Upper lobe of left lung (tissue), 6 donors: Measurements from ENCODE around the gene PCSK5. TPM values are rescaled to one million over a fixed set of nuclear protein-coding genes. Genes with fewer than 3 reads are reported as not detected.

ENCODE experiments used
- ATAC-seq, 2 donors: fragments of 200-7000 bp; cut with Tn5 transposase; one replicate each; pipeline ENCODE4 v1.9.1; 2022; ENCODE audit warnings: mild to moderate bottlenecking in 2 of 2, moderate library complexity in 2 of 2; ENCODE audit not compliant: low FRiP score in 2 of 2
- DNase-seq, 2 donors: peaks; one replicate each; pipeline ENCODE4 v3.0.0-alpha.2; 2019 to 2020
- H3K27ac ChIP-seq, 4 donors: fragments of 200-600 bp; sonication (generic); one replicate each; pipeline ENCODE4 v1.5.1; 2016 to 2019
- H3K27me3 ChIP-seq, 4 donors: fragments of 200-600 bp; sonication (generic); one replicate each; pipeline ENCODE4 v1.5.1; 2017 to 2019
- H3K36me3 ChIP-seq, 4 donors: fragments of 200-600 bp; sonication (generic); one replicate each; pipeline ENCODE4 v1.5.1; 2016 to 2019
- H3K4me1 ChIP-seq, 4 donors: fragments of 200-600 bp; sonication (generic); one replicate each; pipeline ENCODE4 v1.5.1; 2018 to 2019
- H3K4me3 ChIP-seq, 4 donors: fragments of 200-600 bp; sonication (generic); one replicate each; pipeline ENCODE4 v1.5.1; 2017 to 2019; ENCODE audit warnings: mild to moderate bottlenecking in 2 of 4, moderate library complexity in 1 of 4
- H3K9me3 ChIP-seq, 4 donors: fragments of 200-600 bp; sonication (generic); one replicate each; pipeline ENCODE4 v1.5.1; 2018 to 2019
- EP300 ChIP-seq, 4 donors: sonication (generic); formaldehyde crosslinking; IDR thresholded peaks; one replicate each; pipeline ENCODE4 v1.5.1; 2017; ENCODE audit warnings: antibody characterized with exemption in 4 of 4, control low read depth in 2 of 4
- POLR2A ChIP-seq, 4 donors: fragments of 450-650 bp; IDR thresholded peaks; one replicate each; pipeline ENCODE4 v1.5.1; 2016 to 2017; ENCODE audit warnings: antibody characterized with exemption in 4 of 4, mild to moderate bottlenecking in 2 of 4
- POLR2AphosphoS5 ChIP-seq, 2 donors: sonication (generic); formaldehyde crosslinking; IDR thresholded peaks; one replicate each; pipeline ENCODE4 v1.5.1; 2017; ENCODE audit warnings: antibody characterized with exemption in 2 of 2
- WGBS, 2 donors: methylation state at CpG; one replicate each; pipeline ENCODE4 v1.1.5; 2017 to 2018; 5-methylcytosine and 5-hydroxymethylcytosine counted together
- total RNA-seq, 6 donors: library from RNA; depleted of rRNA in 4 of 6; stranded (reverse); fragments of >200 nt in 4 of 6; gene quantifications; one replicate each; pipeline versions ENCODE4 v1.1.0 to v1.2.1, GENCODE V29; 2016 to 2021
- TF ChIP-seq, protein P1 (sequence below), 6 experiments: fragments of 450-650 bp in 4 of 6; fragments of 200-600 bp in 2 of 6; sonication (generic) in 2 of 6; IDR thresholded peaks; one replicate each; pipeline ENCODE4 v1.5.1; 2016 to 2019; ENCODE audit warnings: antibody characterized with exemption in 6 of 6
- donor health status: DM: no; HTN: no; CAD: no; lungs with moderate emphysema.
- donor health status: DM: no; HTN: yes; CAD: no; lungs with severe emphysema.

Gene PCSK5
- total RNA-seq, 6 donors from 2014 or later = 12.8 to 29.2 (median 18.3) TPM

DNA sequence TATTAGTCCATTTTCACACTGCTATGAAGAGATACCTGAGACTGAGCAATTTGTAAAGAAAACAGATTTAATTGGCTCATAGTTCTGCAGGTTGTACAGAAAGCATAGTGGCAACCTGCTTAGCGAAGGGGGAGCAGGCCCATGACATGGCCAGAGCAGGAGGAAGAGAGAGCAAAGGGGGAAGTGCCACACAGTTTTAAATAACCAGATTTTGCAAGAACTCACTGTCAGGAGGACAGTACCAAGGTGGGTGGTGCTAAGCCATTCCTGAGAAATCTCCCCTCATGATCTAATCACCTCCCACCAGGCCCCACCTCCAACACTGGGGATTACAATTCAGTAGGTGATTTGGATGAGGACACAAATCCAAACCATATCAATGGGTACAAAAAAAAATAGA, 16.8 kb upstream of the PCSK5 start:
- H3K36me3 ChIP-seq = no peaks in the 10 kb centered on the region
- H3K27ac ChIP-seq = no peak overlapping the region
- H3K27me3 ChIP-seq = no peaks in the 10 kb centered on the region
- TF ChIP-seq POLR2AphosphoS5 (IDR thresholded peaks at IDR 0.05) = no peak
- no peak for TF ChIP-seq POLR2A (IDR thresholded peaks at IDR 0.05)
- TF ChIP-seq, protein P1, sequence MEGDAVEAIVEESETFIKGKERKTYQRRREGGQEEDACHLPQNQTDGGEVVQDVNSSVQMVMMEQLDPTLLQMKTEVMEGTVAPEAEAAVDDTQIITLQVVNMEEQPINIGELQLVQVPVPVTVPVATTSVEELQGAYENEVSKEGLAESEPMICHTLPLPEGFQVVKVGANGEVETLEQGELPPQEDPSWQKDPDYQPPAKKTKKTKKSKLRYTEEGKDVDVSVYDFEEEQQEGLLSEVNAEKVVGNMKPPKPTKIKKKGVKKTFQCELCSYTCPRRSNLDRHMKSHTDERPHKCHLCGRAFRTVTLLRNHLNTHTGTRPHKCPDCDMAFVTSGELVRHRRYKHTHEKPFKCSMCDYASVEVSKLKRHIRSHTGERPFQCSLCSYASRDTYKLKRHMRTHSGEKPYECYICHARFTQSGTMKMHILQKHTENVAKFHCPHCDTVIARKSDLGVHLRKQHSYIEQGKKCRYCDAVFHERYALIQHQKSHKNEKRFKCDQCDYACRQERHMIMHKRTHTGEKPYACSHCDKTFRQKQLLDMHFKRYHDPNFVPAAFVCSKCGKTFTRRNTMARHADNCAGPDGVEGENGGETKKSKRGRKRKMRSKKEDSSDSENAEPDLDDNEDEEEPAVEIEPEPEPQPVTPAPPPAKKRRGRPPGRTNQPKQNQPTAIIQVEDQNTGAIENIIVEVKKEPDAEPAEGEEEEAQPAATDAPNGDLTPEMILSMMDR (IDR thresholded peaks at IDR 0.05) = no peak
- TF ChIP-seq EP300 (IDR thresholded peaks at IDR 0.05) = no peak
- ATAC-seq (peak in 1 of 2 donors; percentile 69), DNase-seq (peak in 1 of 2 donors; percentile 32)
- H3K4me1 ChIP-seq = peaks cover 0 to 5% (median 0%) of the 10 kb centered on the region in 4 donors
- WGBS, 2 donors = 72 to 73% methylated on average over 1 of the region's 1 CpG
- no peak overlapping the region for H3K4me3 ChIP-seq
- no peaks in the 10 kb centered on the region for H3K9me3 ChIP-seq

DNA sequence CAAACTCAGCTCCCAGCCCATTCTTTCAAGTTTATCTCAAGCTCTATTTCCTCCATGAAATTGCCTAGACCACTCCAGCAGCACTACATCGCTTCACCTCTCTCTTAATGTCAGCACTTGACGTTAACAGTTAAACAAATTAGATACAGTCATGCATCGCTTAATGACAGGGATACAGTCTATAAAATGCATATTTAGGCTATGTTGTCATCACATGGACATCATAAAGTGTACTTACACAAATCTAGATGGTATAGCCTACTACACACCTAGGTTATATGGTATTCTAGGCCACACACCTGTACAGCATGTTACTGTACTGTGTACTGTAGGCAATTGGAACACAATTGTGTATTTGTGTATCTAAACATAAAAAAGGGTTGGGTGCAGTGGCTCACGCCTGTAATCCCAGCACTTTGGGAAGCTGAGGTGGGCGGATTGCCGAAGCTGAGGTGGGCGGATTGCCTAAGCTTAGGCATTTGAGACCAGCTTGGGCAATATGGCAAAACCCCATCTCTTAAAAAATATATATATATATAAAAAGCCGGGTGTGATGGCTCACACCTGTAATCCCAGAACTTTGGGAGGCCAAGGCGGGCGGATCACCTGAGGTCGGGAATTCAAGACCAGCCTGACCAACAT, 13.4 kb upstream of the PCSK5 start:
- Histone ChIP-seq H3K27me3 (no peaks in the 10 kb centered on the region), H3K4me1 (no peaks in the 10 kb centered on the region), H3K27ac (no peak overlapping the region), H3K9me3 (no peaks in the 10 kb centered on the region), H3K36me3 (no peaks in the 10 kb centered on the region), H3K4me3 (no peak overlapping the region)
- ATAC-seq = no peak
- TF ChIP-seq EP300 (IDR thresholded peaks at IDR 0.05) = no peak
- TF ChIP-seq POLR2A (IDR thresholded peaks at IDR 0.05) = no peak
- TF ChIP-seq, protein P1 (IDR thresholded peaks at IDR 0.05) = no peak
- no peak for TF ChIP-seq POLR2AphosphoS5 (IDR thresholded peaks at IDR 0.05)
- no peak for DNase-seq
- WGBS, 2 donors = 83 to 89% methylated on average over 11 of the region's 11 CpGs

DNA sequence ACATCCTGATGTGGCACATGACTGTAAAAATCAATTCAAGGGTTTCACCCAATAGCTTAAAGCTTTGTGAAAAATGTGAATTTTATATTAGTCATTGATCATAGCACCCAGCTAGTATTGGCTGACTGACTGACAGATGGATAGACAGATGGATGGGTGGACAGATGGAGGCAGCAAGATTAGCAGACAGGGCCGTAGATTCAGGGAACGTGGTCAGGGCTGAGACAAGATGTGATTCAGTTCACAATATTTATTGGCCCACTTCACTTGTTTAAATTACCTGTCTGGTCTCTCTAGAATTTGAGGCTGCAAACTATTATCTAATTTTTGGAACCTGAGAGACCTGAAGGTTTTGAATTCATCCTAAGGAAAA, 12.0 kb upstream of the PCSK5 start:
- no peaks in the 10 kb centered on the region for H3K4me1 ChIP-seq
- H3K36me3 ChIP-seq = no peaks in the 10 kb centered on the region
- 88% methylated on average over 2 of the region's 2 CpGs for WGBS, 2 donors
- TF ChIP-seq POLR2AphosphoS5 (IDR thresholded peaks at IDR 0.05) (no peak), EP300 (IDR thresholded peaks at IDR 0.05) (no peak), POLR2A (IDR thresholded peaks at IDR 0.05) (no peak)
- TF ChIP-seq, protein P1 (IDR thresholded peaks at IDR 0.05) = no peak
- DNase-seq (no peak), ATAC-seq (no peak)
- no peaks in the 10 kb centered on the region for H3K9me3 ChIP-seq
- no peak overlapping the region for H3K4me3 ChIP-seq
- H3K27me3 ChIP-seq = no peaks in the 10 kb centered on the region
- no peak overlapping the region for H3K27ac ChIP-seq

DNA sequence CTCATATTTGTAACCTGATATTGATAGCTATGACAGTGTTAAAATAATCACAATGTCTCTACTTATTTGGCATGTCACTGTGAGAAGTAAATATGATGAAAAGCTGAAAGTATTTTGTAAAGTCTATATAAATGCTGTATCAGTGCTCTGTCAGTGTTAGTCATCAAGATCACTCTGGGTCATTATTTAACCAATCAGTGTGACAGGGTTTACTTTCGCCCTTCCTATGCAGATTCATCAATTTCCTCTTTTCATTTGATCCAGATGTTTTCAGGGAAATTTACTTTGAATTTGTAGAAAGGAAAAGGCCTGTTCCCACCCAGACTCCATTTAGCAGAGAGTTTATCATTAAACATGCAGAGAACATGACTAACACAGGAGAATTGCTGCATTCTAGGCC, 9.9 kb upstream of the PCSK5 start:
- TF ChIP-seq EP300 (IDR thresholded peaks at IDR 0.05) (no peak), POLR2A (IDR thresholded peaks at IDR 0.05) (no peak), POLR2AphosphoS5 (IDR thresholded peaks at IDR 0.05) (no peak)
- TF ChIP-seq, protein P1 (IDR thresholded peaks at IDR 0.05) = no peak
- no peaks in the 10 kb centered on the region for H3K9me3 ChIP-seq
- H3K27me3 ChIP-seq = no peaks in the 10 kb centered on the region
- 71 to 81% methylated on average over 1 of the region's 1 CpG for WGBS, 2 donors
- H3K4me1 ChIP-seq = no peaks in the 10 kb centered on the region
- DNase-seq = no peak
- no peak overlapping the region for H3K27ac ChIP-seq
- no peak overlapping the region for H3K4me3 ChIP-seq
- H3K36me3 ChIP-seq = no peaks in the 10 kb centered on the region
- no peak for ATAC-seq

DNA sequence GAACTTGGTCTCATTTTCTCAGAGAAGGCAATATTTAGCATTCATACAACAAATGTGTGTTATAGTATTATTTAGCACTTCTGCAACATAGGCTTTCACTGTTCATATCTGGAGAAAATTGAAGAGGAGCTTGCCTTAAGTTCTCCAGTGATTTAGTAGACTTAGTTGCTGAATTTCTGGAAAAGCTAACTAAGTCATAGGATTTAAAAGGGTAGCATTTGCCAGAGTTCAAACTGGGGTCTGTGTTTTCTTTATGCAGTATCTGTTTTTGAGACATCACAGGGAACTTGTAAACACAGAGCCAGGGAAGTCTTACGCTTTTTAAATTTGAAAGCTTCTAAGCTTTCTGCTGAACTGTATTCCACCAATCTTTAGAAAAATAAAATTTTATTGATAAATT, 8.7 kb upstream of the PCSK5 start:
- no peak overlapping the region for H3K4me3 ChIP-seq
- no peaks in the 10 kb centered on the region for H3K4me1 ChIP-seq
- no peaks in the 10 kb centered on the region for H3K27me3 ChIP-seq
- DNase-seq (no peak), ATAC-seq (no peak)
- H3K9me3 ChIP-seq = no peaks in the 10 kb centered on the region
- no peak for TF ChIP-seq POLR2A (IDR thresholded peaks at IDR 0.05)
- TF ChIP-seq POLR2AphosphoS5 (IDR thresholded peaks at IDR 0.05) = no peak
- no peak for TF ChIP-seq EP300 (IDR thresholded peaks at IDR 0.05)
- TF ChIP-seq, protein P1 (IDR thresholded peaks at IDR 0.05) = no peak
- 93 to 97% methylated on average over 1 of the region's 1 CpG for WGBS, 2 donors
- no peaks in the 10 kb centered on the region for H3K36me3 ChIP-seq
- no peak overlapping the region for H3K27ac ChIP-seq
